ENCODE results near the gene PPP1R14D.

- TF ChIP-seq POLR2AphosphoS5 (IDR thresholded peaks at IDR 0.05; ENCODE audit: low read depth, low read length) (no peak), TAF1 (IDR thresholded peaks at IDR 0.05; ENCODE audit: borderline replicate concordance, insufficient read depth, low read length) (no peak), FOXP2 (optimal IDR thresholded peaks at IDR 0.05; ENCODE audit: borderline replicate concordance, extremely low read depth, extremely low read length, insufficient read depth) (no peak)
- TF ChIP-seq, protein P1, sequence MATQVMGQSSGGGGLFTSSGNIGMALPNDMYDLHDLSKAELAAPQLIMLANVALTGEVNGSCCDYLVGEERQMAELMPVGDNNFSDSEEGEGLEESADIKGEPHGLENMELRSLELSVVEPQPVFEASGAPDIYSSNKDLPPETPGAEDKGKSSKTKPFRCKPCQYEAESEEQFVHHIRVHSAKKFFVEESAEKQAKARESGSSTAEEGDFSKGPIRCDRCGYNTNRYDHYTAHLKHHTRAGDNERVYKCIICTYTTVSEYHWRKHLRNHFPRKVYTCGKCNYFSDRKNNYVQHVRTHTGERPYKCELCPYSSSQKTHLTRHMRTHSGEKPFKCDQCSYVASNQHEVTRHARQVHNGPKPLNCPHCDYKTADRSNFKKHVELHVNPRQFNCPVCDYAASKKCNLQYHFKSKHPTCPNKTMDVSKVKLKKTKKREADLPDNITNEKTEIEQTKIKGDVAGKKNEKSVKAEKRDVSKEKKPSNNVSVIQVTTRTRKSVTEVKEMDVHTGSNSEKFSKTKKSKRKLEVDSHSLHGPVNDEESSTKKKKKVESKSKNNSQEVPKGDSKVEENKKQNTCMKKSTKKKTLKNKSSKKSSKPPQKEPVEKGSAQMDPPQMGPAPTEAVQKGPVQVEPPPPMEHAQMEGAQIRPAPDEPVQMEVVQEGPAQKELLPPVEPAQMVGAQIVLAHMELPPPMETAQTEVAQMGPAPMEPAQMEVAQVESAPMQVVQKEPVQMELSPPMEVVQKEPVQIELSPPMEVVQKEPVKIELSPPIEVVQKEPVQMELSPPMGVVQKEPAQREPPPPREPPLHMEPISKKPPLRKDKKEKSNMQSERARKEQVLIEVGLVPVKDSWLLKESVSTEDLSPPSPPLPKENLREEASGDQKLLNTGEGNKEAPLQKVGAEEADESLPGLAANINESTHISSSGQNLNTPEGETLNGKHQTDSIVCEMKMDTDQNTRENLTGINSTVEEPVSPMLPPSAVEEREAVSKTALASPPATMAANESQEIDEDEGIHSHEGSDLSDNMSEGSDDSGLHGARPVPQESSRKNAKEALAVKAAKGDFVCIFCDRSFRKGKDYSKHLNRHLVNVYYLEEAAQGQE (IDR thresholded peaks at IDR 0.05; ENCODE audit: insufficient read depth in 1 of 2, low read depth in 2 of 2, low read length in 2 of 2) = no peak
These were observed 40.5 kb downstream of the PPP1R14D start for GRCh38 chr15:40787991-40788390.
